ENCODE measurements around the gene CACHD1. TPM values are rescaled to one million over a fixed set of nuclear protein-coding genes. Genes with fewer than 3 reads are reported as not detected.

The CACHD1 gene
- polyA plus RNA-seq, 1 of the 3 experiments (the other 2 are of a cell fraction): 2.2 TPM

- TF ChIP-seq REST (IDR thresholded peaks at IDR 0.05; ENCODE audit: low read depth, low read length) (no peak), SIN3A (IDR thresholded peaks at IDR 0.05; ENCODE audit: borderline replicate concordance, low read depth, low read length) (no peak), RAD21 (IDR thresholded peaks at IDR 0.05; ENCODE audit: low read length) (no peak), EZH2phosphoT487 (IDR thresholded peaks at IDR 0.05; ENCODE audit: borderline replicate concordance, low read depth) (no peak), FOSL2 (IDR thresholded peaks at IDR 0.05; ENCODE audit: borderline replicate concordance, low read depth) (no peak), RFX5 (IDR thresholded peaks at IDR 0.05; ENCODE audit: low read length) (no peak), GABPA (IDR thresholded peaks at IDR 0.05; ENCODE audit: low read depth) (no peak), NRF1 (IDR thresholded peaks at IDR 0.05; ENCODE audit: low read depth, low read length) (no peak), FOXM1 (IDR thresholded peaks at IDR 0.05; ENCODE audit: low read depth) (no peak), RCOR1 (IDR thresholded peaks at IDR 0.05; ENCODE audit: low read length) (no peak), USF2 (IDR thresholded peaks at IDR 0.05; ENCODE audit: borderline replicate concordance, low read depth, low read length) (no peak), MXI1 (IDR thresholded peaks at IDR 0.05; ENCODE audit: low read depth, low read length) (no peak), CHD2 (IDR thresholded peaks at IDR 0.05; ENCODE audit: low read length, partially characterized antibody) (no peak)
Measured at GRCh38 chr1:64705591-64705990, 235.7 kb downstream of the CACHD1 start (continued).

- no peak for TF ChIP-seq MXI1 (IDR thresholded peaks at IDR 0.05; ENCODE audit: low read depth, low read length)
- TF ChIP-seq EZH2phosphoT487 (IDR thresholded peaks at IDR 0.05; ENCODE audit: borderline replicate concordance, low read depth): no peak
- no peak for TF ChIP-seq CHD2 (IDR thresholded peaks at IDR 0.05; ENCODE audit: low read length, partially characterized antibody)
- TF ChIP-seq RCOR1 (IDR thresholded peaks at IDR 0.05; ENCODE audit: low read length): no peak
- TF ChIP-seq SMC3 (IDR thresholded peaks at IDR 0.05; ENCODE audit: low read depth, low read length): no peak
- TF ChIP-seq YY1 (IDR thresholded peaks at IDR 0.05; ENCODE audit: low read depth): no peak
- no peak for TF ChIP-seq TAF1 (IDR thresholded peaks at IDR 0.05; ENCODE audit: borderline replicate concordance, low read depth, low read length)
- no peak for TF ChIP-seq ELF1 (IDR thresholded peaks at IDR 0.05)
- TF ChIP-seq GABPA (IDR thresholded peaks at IDR 0.05; ENCODE audit: low read depth): no peak
- TF ChIP-seq RFX5 (IDR thresholded peaks at IDR 0.05; ENCODE audit: low read length): no peak
- no peak for TF ChIP-seq FOXM1 (IDR thresholded peaks at IDR 0.05; ENCODE audit: low read depth)
- no peak for TF ChIP-seq CTCF (IDR thresholded peaks at IDR 0.05)
- TF ChIP-seq USF2 (IDR thresholded peaks at IDR 0.05; ENCODE audit: borderline replicate concordance, low read depth, low read length): no peak
- no peak for TF ChIP-seq NRF1 (IDR thresholded peaks at IDR 0.05; ENCODE audit: low read depth, low read length)
- no peak for TF ChIP-seq FOXJ3 (CRISPR knock-in tag; IDR thresholded peaks at IDR 0.05)
- TF ChIP-seq SIN3A (IDR thresholded peaks at IDR 0.05; ENCODE audit: borderline replicate concordance, low read depth, low read length): no peak
- TF ChIP-seq TEAD4 (IDR thresholded peaks at IDR 0.05; ENCODE audit: borderline replicate concordance, insufficient read depth): no peak
- ChIA-PET CTCF (interaction anchor here (0.6 kb wide), 1 partner anchor 448 kb away, joined by 3 read pairs; no protein-coding TSS in a partner anchor), POLR2A (no interaction called here)
Measured at GRCh38 chr1:64711266-64711665, 241.3 kb downstream of the CACHD1 start.

More at GRCh38 chr1:64711266-64711665, 241.3 kb downstream of the CACHD1 start:
- no peak overlapping the region for H3K4me2 ChIP-seq
- WGBS (ENCODE audit: low lambda C conversion rate): 15% methylated on average over 1 of the region's 1 CpG
- H3K9me3 ChIP-seq: no peaks in the 10 kb centered on the region
- no peaks in the 10 kb centered on the region for H3K27me3 ChIP-seq (ENCODE audit: insufficient read depth)
- H3K79me2 ChIP-seq (ENCODE audit: insufficient read depth): no peaks in the 10 kb centered on the region
- no peaks in the 10 kb centered on the region for H3K4me1 ChIP-seq (ENCODE audit: control insufficient read depth in 1 of 2, insufficient read depth in 2 of 2, low read depth in 1 of 2, low read length in 1 of 2)
- H3K36me3 ChIP-seq (replicated peaks in 1 of 2; ENCODE audit: control insufficient read depth in 1 of 2, insufficient read depth in 2 of 2, low read length in 1 of 2): no peaks in the 10 kb centered on the region
- H3K9me2 ChIP-seq: no peaks in the 10 kb centered on the region
- no peak overlapping the region for H2AFZ ChIP-seq (ENCODE audit: low read depth)
- H4K20me1 ChIP-seq (ENCODE audit: insufficient read depth): no peaks in the 10 kb centered on the region
- no peaks in the 10 kb centered on the region for H3F3A ChIP-seq (replicated peaks; ENCODE audit: insufficient read depth)
- no peak overlapping the region for H3K9ac ChIP-seq
- no peak overlapping the region for H3K27ac ChIP-seq (ENCODE audit: low read depth in 2 of 2, low read length in 1 of 2)
- DNase-seq: no peak
- H3K4me3 ChIP-seq (ENCODE audit: low read depth in 2 of 2, low read length in 1 of 2): no peak overlapping the region
